Smooth muscle cell (in vitro differentiated cells): Measurements from ENCODE around the gene MYLK. TPM values are rescaled to one million over a fixed set of nuclear protein-coding genes. Genes with fewer than 3 reads are reported as not detected.

Experiments
- DNase-seq: peaks from one replicate; lab custom pipeline; 2025; ENCODE audit not compliant: unreplicated experiment; lab: John Stamatoyannopoulos, UW
- H2AFZ ChIP-seq: fragments of 200-600 bp; sonication (generic); 2 replicates; pipeline ENCODE4 v1.6.0; 2016; ENCODE audit warnings: antibody characterized with exemption, low read depth, mild to moderate bottlenecking
- H3F3A ChIP-seq: fragments of 200-600 bp; sonication (generic); 2 replicates; pipeline ENCODE4 v1.6.0; 2017; ENCODE audit warnings: antibody characterized with exemption, low read depth
- H3K27ac ChIP-seq: fragments of 200-600 bp; sonication (generic); 2 replicates; pipeline ENCODE4 v1.5.1; 2016; ENCODE audit warnings: low read depth, mild to moderate bottlenecking
- H3K27me3 ChIP-seq: fragments of 200-600 bp; sonication (generic); 2 replicates; pipeline ENCODE4 v1.6.1; 2016; ENCODE audit warnings: low read depth, mild to moderate bottlenecking
- H3K36me3 ChIP-seq: fragments of 200-600 bp; sonication (generic); 2 replicates; pipeline ENCODE4 v1.5.1; 2016; ENCODE audit warnings: low read depth
- H3K4me1 ChIP-seq: fragments of 200-600 bp; sonication (generic); 2 replicates; pipeline ENCODE4 v1.5.1; 2016; ENCODE audit warnings: low read depth
- H3K4me2 ChIP-seq: fragments of 200-600 bp; sonication (generic); 2 replicates; pipeline ENCODE4 v1.6.0; 2016; ENCODE audit warnings: mild to moderate bottlenecking
- H3K4me3 ChIP-seq: fragments of 200-600 bp; sonication (generic); 2 replicates; pipeline ENCODE4 v1.5.1; 2016; ENCODE audit warnings: mild to moderate bottlenecking
- H3K79me2 ChIP-seq: fragments of 200-600 bp; sonication (generic); 2 replicates; pipeline ENCODE4 v1.6.0; 2016; ENCODE audit warnings: low read depth, mild to moderate bottlenecking
- H3K9ac ChIP-seq: fragments of 200-600 bp; sonication (generic); 2 replicates; pipeline ENCODE4 v1.6.0; 2016; ENCODE audit warnings: low read depth
- H3K9me3 ChIP-seq: fragments of 200-600 bp; sonication (generic); replicated peaks from 2 replicates; pipeline ENCODE4 v1.5.1; 2016; ENCODE audit warnings: low read depth
- H4K20me1 ChIP-seq: fragments of 200-600 bp; sonication (generic); 2 replicates; pipeline ENCODE4 v1.6.0; 2016; ENCODE audit warnings: low read depth
- CTCF ChIP-seq: fragments of 200-600 bp; sonication (generic); IDR thresholded peaks from 2 replicates; pipeline ENCODE4 v1.5.1; 2017; ENCODE audit warnings: borderline replicate concordance, mild to moderate bottlenecking, antibody characterized with exemption; ENCODE audit not compliant: insufficient read depth, poor library complexity, severe bottlenecking
- WGBS: methylation state at CpG from one replicate; pipeline ENCODE4 v1.1.7; 2016; ENCODE audit warnings: low lambda C conversion rate; 5-methylcytosine and 5-hydroxymethylcytosine counted together
- polyA plus RNA-seq: library from polyadenylated mRNA; unstranded; fragments of >200 nt; fragmentation: Nextera tagmentation; extraction: Ambion mirVana; gene quantifications from 2 replicates; pipeline ENCODE4 v1.2.1, GENCODE V29; 2016
- total RNA-seq: library from RNA; depleted of rRNA; stranded (reverse); fragments of >200 nt; gene quantifications from 2 replicates; pipeline ENCODE4 v1.2.3, GENCODE V29; 2014

Gene MYLK
- total and polyA plus RNA-seq, 2 experiments from 2014 or later: 13.6 to 25.5 TPM

GRCh38 chr3:123672429-123673146 is 211.5 kb downstream of the MYLK start:
- no peaks in the 10 kb centered on the region for H3K27me3 ChIP-seq
- H3K9ac ChIP-seq: no peak overlapping the region
- no peaks in the 10 kb centered on the region for H3K4me1 ChIP-seq
- H3K4me3 ChIP-seq: no peak overlapping the region
- no peaks in the 10 kb centered on the region for H4K20me1 ChIP-seq
- no peak overlapping the region for H3K27ac ChIP-seq
- no peaks in the 10 kb centered on the region for H3K79me2 ChIP-seq
- H2AFZ ChIP-seq: no peak overlapping the region
- no peak overlapping the region for H3K4me2 ChIP-seq
- no peaks in the 10 kb centered on the region for H3K36me3 ChIP-seq
- WGBS: 97% methylated on average over 3 of the region's 3 CpGs
- no peak for DNase-seq
- no peaks in the 10 kb centered on the region for H3F3A ChIP-seq
- H3K9me3 ChIP-seq: no peaks in the 10 kb centered on the region
- TF ChIP-seq CTCF: no peak

DNA sequence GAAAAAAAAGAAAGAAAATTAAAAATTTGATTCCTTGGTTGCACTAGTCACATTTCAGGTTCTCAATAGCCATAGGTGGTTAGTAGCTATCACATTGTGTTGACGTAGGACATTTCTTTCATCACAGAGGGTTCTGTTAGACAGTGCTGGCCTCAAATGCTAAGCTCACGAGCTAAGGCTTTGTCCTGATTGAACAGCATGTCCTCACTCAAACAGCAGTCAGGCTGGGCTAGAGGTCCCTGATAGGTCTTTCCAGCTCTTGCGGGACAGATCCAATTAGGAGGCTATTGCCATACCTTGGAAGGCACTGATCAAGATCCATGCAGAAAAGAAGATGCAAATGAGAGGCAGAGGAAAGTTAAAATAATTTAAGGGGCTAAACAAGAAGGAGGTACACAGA is 213.4 kb downstream of the MYLK start:
- 96% methylated on average over 3 of the region's 3 CpGs for WGBS
- Histone ChIP-seq H3F3A (no peaks in the 10 kb centered on the region), H3K4me1 (no peaks in the 10 kb centered on the region), H3K9me3 (no peaks in the 10 kb centered on the region), H3K27ac (no peak overlapping the region), H3K36me3 (no peaks in the 10 kb centered on the region), H3K27me3 (no peaks in the 10 kb centered on the region), H3K4me2 (no peak overlapping the region), H3K79me2 (no peaks in the 10 kb centered on the region), H2AFZ (no peak overlapping the region), H3K9ac (no peak overlapping the region), H4K20me1 (no peaks in the 10 kb centered on the region), H3K4me3 (no peak overlapping the region)
- no peak for DNase-seq
- TF ChIP-seq CTCF: no peak

DNA sequence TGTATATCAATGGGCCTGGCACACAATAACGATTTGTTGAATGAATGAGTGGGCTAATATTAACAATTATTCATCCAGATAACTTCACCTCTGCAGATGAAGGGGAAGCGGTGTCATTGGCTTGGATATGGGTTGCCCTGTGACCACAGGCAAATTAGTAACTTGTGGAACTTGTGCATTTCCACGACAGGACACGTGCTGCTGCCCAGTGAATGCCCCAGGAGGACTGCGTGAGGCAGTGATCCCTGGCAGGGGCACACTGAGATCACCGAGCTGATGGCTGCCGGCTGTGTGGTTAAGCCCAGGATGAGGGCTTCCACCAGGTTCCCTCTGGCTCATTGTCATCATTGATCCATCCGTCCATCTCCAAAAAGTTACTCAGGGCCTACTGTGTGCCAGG is 215.2 kb downstream of the MYLK start:
- Histone ChIP-seq H2AFZ (no peak overlapping the region), H3F3A (no peaks in the 10 kb centered on the region), H3K27ac (no peak overlapping the region), H3K9me3 (no peaks in the 10 kb centered on the region), H3K79me2 (no peaks in the 10 kb centered on the region), H3K4me2 (no peak overlapping the region), H3K4me3 (no peak overlapping the region), H3K36me3 (no peaks in the 10 kb centered on the region), H4K20me1 (no peaks in the 10 kb centered on the region), H3K9ac (no peak overlapping the region), H3K27me3 (no peaks in the 10 kb centered on the region), H3K4me1 (no peaks in the 10 kb centered on the region)
- TF ChIP-seq CTCF: no peak
- WGBS: 91% methylated on average over 8 of the region's 8 CpGs
- DNase-seq: no peak

DNA sequence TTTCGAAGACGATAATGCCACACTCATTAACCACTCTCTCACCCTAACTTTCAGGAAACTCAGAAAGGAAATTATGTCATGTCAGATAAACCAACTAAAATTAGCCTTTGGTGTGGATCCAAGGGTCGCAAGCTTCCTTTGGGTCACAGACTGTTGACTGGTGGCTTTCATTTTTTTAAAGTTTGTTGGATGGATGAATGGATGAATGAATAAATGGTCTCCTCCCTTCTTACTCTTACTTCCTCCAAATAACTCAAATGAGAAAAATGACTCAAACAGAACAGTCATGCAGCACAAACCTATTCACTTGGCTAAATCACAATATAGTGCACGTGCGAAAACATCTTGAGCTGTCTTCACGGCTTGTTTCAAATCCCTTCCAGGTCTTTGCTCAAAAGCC is 216.3 kb downstream of the MYLK start:
- no peak for DNase-seq
- Histone ChIP-seq H3K79me2 (no peaks in the 10 kb centered on the region), H3K36me3 (no peaks in the 10 kb centered on the region), H3F3A (no peaks in the 10 kb centered on the region), H3K4me3 (no peak overlapping the region), H3K9me3 (no peaks in the 10 kb centered on the region), H2AFZ (no peak overlapping the region), H3K4me2 (no peak overlapping the region), H4K20me1 (no peaks in the 10 kb centered on the region), H3K27me3 (no peaks in the 10 kb centered on the region), H3K27ac (no peak overlapping the region), H3K4me1 (no peaks in the 10 kb centered on the region), H3K9ac (no peak overlapping the region)
- no peak for TF ChIP-seq CTCF
- 76% methylated on average over 6 of the region's 6 CpGs for WGBS
